HepG2 (cell line): ENCODE data around the gene SMIM28. TPM values are rescaled to one million over a fixed set of nuclear protein-coding genes. Genes with fewer than 3 reads are reported as not detected.
A peak's percentile ranks its signal among the peaks of the same experiment; 100 is the strongest.

Experiments
- ATF7 ChIP-seq, 2 experiments: fragments of 450-650 bp in 1 of 2; sonication (generic) in 1 of 2; formaldehyde crosslinking in 1 of 2; IDR thresholded peaks; 2 replicates each; pipeline versions ENCODE4 v1.4.0 to v1.6.1; 2016 to 2020; ENCODE audit warnings: antibody characterized with exemption in 1 of 2, mild to moderate bottlenecking in 1 of 2, missing genetic modification reagents in 1 of 2
- FOXK2 ChIP-seq: fragments of 450-650 bp; IDR thresholded peaks from 2 replicates; pipeline ENCODE4 v1.6.1; 2016
- HHEX ChIP-seq: IDR thresholded peaks from 2 replicates; pipeline ENCODE4 v1.6.1; 2016; ENCODE audit warnings: control low read depth
- HMG20B ChIP-seq: conservative IDR thresholded peaks from 2 replicates; pipeline ENCODE4 v1.6.1; 2016; ENCODE audit warnings: missing genetic modification reagents, missing compliant biosample characterization
- IRF2 ChIP-seq: IDR thresholded peaks from 2 replicates; pipeline ENCODE4 v1.6.1; 2018; ENCODE audit warnings: missing genetic modification reagents, missing compliant biosample characterization
- NFKB2 ChIP-seq: sonication (generic); formaldehyde crosslinking; IDR thresholded peaks from 2 replicates; pipeline ENCODE4 v1.4.0; 2020; ENCODE audit warnings: missing genetic modification reagents, borderline replicate concordance
- NONO ChIP-seq, 2 experiments: fragments of 450-650 bp in 1 of 2; sonication (generic) in 1 of 2; formaldehyde crosslinking in 1 of 2; IDR thresholded peaks in 1 of 2; conservative IDR thresholded peaks in 1 of 2; 2 replicates each; pipeline versions ENCODE4 v1.6.1 to v1.8.0; 2017 to 2022; ENCODE audit warnings: mild to moderate bottlenecking in 1 of 2, missing genetic modification reagents in 1 of 2, moderate library complexity in 1 of 2
- PAWR ChIP-seq: sonication (generic); formaldehyde crosslinking; IDR thresholded peaks from 2 replicates; pipeline ENCODE4 v1.4.0; 2020; ENCODE audit warnings: missing genetic modification reagents, mild to moderate bottlenecking, borderline replicate concordance
- POGZ ChIP-seq: sonication (generic); formaldehyde crosslinking; IDR thresholded peaks from 2 replicates; pipeline ENCODE4 v1.4.0; 2020; ENCODE audit warnings: mild to moderate bottlenecking, missing genetic modification reagents
- REL ChIP-seq: sonication (generic); formaldehyde crosslinking; conservative IDR thresholded peaks from 2 replicates; pipeline ENCODE4 v1.8.0; 2022; ENCODE audit warnings: mild to moderate bottlenecking, missing genetic modification reagents, moderate library complexity
- SMYD3 ChIP-seq: sonication (generic); formaldehyde crosslinking; IDR thresholded peaks from 2 replicates; pipeline ENCODE4 v1.8.1; 2023; ENCODE audit warnings: mild to moderate bottlenecking, missing genetic modification reagents
- TAF1 ChIP-seq: sonication (generic); formaldehyde crosslinking; IDR thresholded peaks from 2 replicates; pipeline ENCODE4 v1.4.0; 2020; ENCODE audit warnings: missing genetic modification reagents
- TEAD3 ChIP-seq: optimal IDR thresholded peaks from 2 replicates; pipeline ENCODE3; 2016; ENCODE audit warnings: borderline replicate concordance
- ZFP41 ChIP-seq: sonication (generic); formaldehyde crosslinking; IDR thresholded peaks from 2 replicates; pipeline ENCODE4 v1.4.0; 2020; ENCODE audit warnings: mild to moderate bottlenecking, missing genetic modification reagents, borderline replicate concordance
- ZNF432 ChIP-seq: sonication (generic); formaldehyde crosslinking; IDR thresholded peaks from 2 replicates; pipeline ENCODE4 v1.5.0; 2020; ENCODE audit warnings: missing genetic modification reagents, mild to moderate bottlenecking, borderline replicate concordance
- ZNF570 ChIP-seq: sonication (generic); formaldehyde crosslinking; IDR thresholded peaks from 2 replicates; pipeline ENCODE4 v1.4.0; 2020; ENCODE audit warnings: mild to moderate bottlenecking, missing genetic modification reagents, borderline replicate concordance
- ZNF839 ChIP-seq: sonication (generic); formaldehyde crosslinking; IDR thresholded peaks from 2 replicates; pipeline ENCODE4 v1.4.0; 2020; ENCODE audit warnings: missing genetic modification reagents, mild to moderate bottlenecking, borderline replicate concordance
- polyA plus RNA-seq, 8 experiments: library from polyadenylated mRNA; depleted of rRNA in 3 of 8; stranded (reverse) in 7 of 8; unstranded in 1 of 8; fragments of >200 nt; fragmentation: Illumina TruSeq in 4 of 8; extraction: Trizol in 4 of 8; gene quantifications; 2 replicates each; pipeline versions ENCODE4 v1.2.1 to v1.2.3, GENCODE V29; 2011 to 2016; ENCODE audit warnings: low read depth in 4 of 8, missing spikeins in 1 of 8, mixed read lengths in 1 of 8; ENCODE audit not compliant: insufficient read depth in 1 of 8
- total RNA-seq, 5 experiments: library from RNA; depleted of rRNA; stranded (reverse); fragments of >200 nt; fragmentation: Illumina TruSeq; extraction: Trizol; gene quantifications; 2 replicates each; pipeline ENCODE4 v1.2.3, GENCODE V29; 2016; ENCODE audit warnings: low read depth in 1 of 5
- TF ChIP-seq, protein P1 (sequence below): sonication (generic); formaldehyde crosslinking; IDR thresholded peaks from 2 replicates; pipeline ENCODE4 v1.4.0; 2020; ENCODE audit warnings: missing genetic modification reagents
- TF ChIP-seq, protein P2 (sequence below): sonication (generic); formaldehyde crosslinking; IDR thresholded peaks from 2 replicates; pipeline ENCODE4 v1.8.1; 2023; ENCODE audit warnings: missing genetic modification reagents, inconsistent platforms, borderline replicate concordance
- TF ChIP-seq, protein P3 (sequence below): sonication (generic); formaldehyde crosslinking; IDR thresholded peaks from 2 replicates; pipeline ENCODE4 v1.5.1; 2020; ENCODE audit warnings: mild to moderate bottlenecking, moderate library complexity, missing genetic modification reagents
- TF ChIP-seq, protein P4 (sequence below): IDR thresholded peaks from 2 replicates; pipeline ENCODE4 v1.6.1; 2018; ENCODE audit warnings: missing genetic modification reagents
- TF ChIP-seq, protein P5 (sequence below): sonication (generic); formaldehyde crosslinking; conservative IDR thresholded peaks from 2 replicates; pipeline ENCODE4 v1.4.0; 2020; ENCODE audit warnings: missing genetic modification reagents

Gene SMIM28
- total and polyA plus RNA-seq, 2 of the 13 experiments (the other 11 are each of a cell fraction or from before 2014, with no cell fraction given): not detected

DNA sequence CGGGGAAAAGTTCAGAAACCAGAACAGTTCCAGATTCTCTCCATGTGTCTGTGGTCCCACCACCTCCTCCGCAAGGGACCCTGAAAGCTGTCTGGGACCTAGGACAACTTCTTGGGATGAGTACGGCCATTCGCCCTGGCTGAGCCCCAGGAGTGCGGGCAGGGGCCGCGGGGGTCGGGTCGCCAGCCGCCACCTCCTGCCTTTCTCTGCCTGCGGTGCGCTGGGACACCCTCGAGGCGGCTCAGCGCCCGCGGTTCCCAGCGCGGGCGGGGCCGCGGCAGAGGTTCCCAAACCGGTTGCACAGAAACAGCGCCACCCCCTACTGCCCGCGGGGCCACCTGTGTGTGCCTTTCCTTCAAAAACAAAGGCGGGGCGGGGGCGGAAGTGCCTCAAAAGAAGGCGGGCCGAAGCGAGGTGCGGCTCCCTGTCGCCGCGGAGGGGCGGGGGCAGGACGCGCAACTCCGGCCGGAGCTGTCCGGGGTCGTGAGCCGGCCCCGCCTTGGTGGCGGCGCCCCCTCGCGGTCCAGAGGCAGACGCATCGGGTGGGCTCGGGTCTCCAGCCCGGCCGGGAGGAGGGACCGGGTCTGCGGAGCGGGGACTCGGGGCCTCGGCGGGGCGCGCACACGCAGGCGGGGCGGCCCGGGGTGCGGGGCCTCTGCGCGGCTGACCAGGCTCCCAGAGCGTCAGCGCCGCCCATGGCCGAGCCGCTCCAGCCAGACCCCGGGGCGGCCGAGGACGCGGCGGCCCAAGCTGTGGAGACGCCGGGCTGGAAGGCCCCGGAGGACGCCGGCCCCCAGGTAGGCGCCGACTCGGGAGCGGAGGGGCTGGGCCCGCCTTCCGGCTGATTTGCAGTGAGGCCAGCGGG, 26.3 kb downstream of the SMIM28 start, which contains the start of gene HEBP2 (continued):
- TF ChIP-seq ZNF570 (CRISPR knock-in tag) (0 out of 2 replicates have a peak, but pooled peaks have one; percentile 81), ZNF432 (CRISPR knock-in tag) (no peak), ATF7 (IDR thresholded peaks at IDR 0.05) (no peak), ATF7 (CRISPR knock-in tag; IDR thresholded peaks at IDR 0.05) (peak; percentile 77; the same call in 1 of the 2 replicates), REL (CRISPR knock-in tag) (no peak; the same call in 1 of the 2 replicates), HHEX (CRISPR knock-in tag) (no peak), PAWR (CRISPR knock-in tag) (peak; percentile 89; the same call in 1 of the 2 replicates), FOXK2 (peak; percentile 14; the same call in 1 of the 2 replicates), POGZ (CRISPR knock-in tag) (peak; percentile 92), IRF2 (CRISPR knock-in tag) (peak; percentile 89), TAF1 (CRISPR knock-in tag) (peak; percentile 67), TEAD3 (CRISPR knock-in tag) (peak; percentile 43), ZNF839 (no peak), SMYD3 (CRISPR knock-in tag) (peak; percentile 83), HMG20B (CRISPR knock-in tag) (peak; percentile 51; the same call in 1 of the 2 replicates), NONO (IDR thresholded peaks at IDR 0.05) (no peak), NONO (CRISPR knock-in tag; conservative IDR thresholded peaks at IDR 0.05) (peak; percentile 95), ZFP41 (0 out of 2 replicates have a peak, but pooled peaks have one; percentile 32), NFKB2 (CRISPR knock-in tag) (peak; percentile 75; the same call in 1 of the 2 replicates)
- TF ChIP-seq, protein P1, sequence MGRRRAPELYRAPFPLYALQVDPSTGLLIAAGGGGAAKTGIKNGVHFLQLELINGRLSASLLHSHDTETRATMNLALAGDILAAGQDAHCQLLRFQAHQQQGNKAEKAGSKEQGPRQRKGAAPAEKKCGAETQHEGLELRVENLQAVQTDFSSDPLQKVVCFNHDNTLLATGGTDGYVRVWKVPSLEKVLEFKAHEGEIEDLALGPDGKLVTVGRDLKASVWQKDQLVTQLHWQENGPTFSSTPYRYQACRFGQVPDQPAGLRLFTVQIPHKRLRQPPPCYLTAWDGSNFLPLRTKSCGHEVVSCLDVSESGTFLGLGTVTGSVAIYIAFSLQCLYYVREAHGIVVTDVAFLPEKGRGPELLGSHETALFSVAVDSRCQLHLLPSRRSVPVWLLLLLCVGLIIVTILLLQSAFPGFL (CRISPR knock-in tag): no peak
- TF ChIP-seq, protein P2, sequence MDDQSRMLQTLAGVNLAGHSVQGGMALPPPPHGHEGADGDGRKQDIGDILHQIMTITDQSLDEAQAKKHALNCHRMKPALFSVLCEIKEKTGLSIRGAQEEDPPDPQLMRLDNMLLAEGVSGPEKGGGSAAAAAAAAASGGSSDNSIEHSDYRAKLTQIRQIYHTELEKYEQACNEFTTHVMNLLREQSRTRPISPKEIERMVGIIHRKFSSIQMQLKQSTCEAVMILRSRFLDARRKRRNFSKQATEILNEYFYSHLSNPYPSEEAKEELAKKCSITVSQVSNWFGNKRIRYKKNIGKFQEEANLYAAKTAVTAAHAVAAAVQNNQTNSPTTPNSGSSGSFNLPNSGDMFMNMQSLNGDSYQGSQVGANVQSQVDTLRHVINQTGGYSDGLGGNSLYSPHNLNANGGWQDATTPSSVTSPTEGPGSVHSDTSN (CRISPR knock-in tag): no peak
- TF ChIP-seq, protein P3, sequence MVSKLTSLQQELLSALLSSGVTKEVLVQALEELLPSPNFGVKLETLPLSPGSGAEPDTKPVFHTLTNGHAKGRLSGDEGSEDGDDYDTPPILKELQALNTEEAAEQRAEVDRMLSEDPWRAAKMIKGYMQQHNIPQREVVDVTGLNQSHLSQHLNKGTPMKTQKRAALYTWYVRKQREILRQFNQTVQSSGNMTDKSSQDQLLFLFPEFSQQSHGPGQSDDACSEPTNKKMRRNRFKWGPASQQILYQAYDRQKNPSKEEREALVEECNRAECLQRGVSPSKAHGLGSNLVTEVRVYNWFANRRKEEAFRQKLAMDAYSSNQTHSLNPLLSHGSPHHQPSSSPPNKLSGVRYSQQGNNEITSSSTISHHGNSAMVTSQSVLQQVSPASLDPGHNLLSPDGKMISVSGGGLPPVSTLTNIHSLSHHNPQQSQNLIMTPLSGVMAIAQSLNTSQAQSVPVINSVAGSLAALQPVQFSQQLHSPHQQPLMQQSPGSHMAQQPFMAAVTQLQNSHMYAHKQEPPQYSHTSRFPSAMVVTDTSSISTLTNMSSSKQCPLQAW (CRISPR knock-in tag): peak; percentile 74; the same call in 1 of the 2 replicates
- TF ChIP-seq, protein P4, sequence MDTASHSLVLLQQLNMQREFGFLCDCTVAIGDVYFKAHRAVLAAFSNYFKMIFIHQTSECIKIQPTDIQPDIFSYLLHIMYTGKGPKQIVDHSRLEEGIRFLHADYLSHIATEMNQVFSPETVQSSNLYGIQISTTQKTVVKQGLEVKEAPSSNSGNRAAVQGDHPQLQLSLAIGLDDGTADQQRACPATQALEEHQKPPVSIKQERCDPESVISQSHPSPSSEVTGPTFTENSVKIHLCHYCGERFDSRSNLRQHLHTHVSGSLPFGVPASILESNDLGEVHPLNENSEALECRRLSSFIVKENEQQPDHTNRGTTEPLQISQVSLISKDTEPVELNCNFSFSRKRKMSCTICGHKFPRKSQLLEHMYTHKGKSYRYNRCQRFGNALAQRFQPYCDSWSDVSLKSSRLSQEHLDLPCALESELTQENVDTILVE (CRISPR knock-in tag): peak; percentile 58; the same call in 1 of the 2 replicates
- TF ChIP-seq, protein P5, sequence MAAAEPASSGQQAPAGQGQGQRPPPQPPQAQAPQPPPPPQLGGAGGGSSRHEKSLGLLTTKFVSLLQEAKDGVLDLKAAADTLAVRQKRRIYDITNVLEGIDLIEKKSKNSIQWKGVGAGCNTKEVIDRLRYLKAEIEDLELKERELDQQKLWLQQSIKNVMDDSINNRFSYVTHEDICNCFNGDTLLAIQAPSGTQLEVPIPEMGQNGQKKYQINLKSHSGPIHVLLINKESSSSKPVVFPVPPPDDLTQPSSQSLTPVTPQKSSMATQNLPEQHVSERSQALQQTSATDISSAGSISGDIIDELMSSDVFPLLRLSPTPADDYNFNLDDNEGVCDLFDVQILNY (CRISPR knock-in tag): no peak
